Testis (tissue), 2 donors: ENCODE measurements around the gene METRNL.

Experiments used
- POLR2A ChIP-seq: fragments of 450-650 bp; IDR thresholded peaks from one replicate; pipeline ENCODE4 v1.6.1; 2017; ENCODE audit warnings: antibody characterized with exemption, mild to moderate bottlenecking, moderate library complexity
- TF ChIP-seq, protein P1 (sequence below), 3 experiments: fragments of 450-650 bp in 2 of 3; fragments of 200-600 bp in 1 of 3; sonication (generic) in 1 of 3; IDR thresholded peaks; one replicate each; pipeline ENCODE4 v1.5.1; 2016 to 2019; ENCODE audit warnings: antibody characterized with exemption in 3 of 3, mild to moderate bottlenecking in 2 of 3, moderate library complexity in 1 of 3

DNA sequence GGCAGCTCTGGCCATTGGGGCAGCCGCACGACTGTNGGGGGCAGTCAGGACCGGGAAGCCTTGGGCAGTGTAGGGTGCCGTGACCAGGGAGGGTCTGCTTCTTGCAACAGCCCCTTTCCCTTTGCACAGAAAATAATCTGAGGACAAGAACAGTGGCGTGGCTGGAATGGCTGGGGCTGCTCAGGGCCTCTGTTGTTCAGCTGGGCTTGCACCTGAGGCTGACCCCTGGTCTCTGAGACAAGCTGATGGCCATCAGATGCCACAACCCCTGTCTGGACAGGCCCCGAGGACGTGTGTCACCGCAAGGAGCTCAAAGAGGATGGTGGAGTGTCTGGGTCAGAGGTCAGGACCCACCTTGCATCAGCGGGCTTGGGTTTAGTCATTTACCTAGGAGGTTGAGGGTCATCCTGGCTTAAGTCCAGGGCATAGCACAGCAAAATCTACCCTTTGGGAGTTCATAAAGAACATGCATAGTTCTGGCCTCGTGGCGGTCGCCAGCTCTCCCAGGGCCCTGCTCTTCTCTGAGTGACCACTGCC, 46.9 kb downstream of the METRNL start:
- TF ChIP-seq POLR2A: no peak
- TF ChIP-seq, protein P1, sequence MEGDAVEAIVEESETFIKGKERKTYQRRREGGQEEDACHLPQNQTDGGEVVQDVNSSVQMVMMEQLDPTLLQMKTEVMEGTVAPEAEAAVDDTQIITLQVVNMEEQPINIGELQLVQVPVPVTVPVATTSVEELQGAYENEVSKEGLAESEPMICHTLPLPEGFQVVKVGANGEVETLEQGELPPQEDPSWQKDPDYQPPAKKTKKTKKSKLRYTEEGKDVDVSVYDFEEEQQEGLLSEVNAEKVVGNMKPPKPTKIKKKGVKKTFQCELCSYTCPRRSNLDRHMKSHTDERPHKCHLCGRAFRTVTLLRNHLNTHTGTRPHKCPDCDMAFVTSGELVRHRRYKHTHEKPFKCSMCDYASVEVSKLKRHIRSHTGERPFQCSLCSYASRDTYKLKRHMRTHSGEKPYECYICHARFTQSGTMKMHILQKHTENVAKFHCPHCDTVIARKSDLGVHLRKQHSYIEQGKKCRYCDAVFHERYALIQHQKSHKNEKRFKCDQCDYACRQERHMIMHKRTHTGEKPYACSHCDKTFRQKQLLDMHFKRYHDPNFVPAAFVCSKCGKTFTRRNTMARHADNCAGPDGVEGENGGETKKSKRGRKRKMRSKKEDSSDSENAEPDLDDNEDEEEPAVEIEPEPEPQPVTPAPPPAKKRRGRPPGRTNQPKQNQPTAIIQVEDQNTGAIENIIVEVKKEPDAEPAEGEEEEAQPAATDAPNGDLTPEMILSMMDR (IDR thresholded peaks at IDR 0.05): no peak
